NCI-H2227 (cell line): ENCODE results near the gene TAS2R60.
"Not testable (repeated sequence)": the region's sequence is repeated elsewhere in the genome, so short reads cannot be mapped to it uniquely, and the experiment has no call there.

Experiments
- DNase-seq: peaks from one replicate; lab custom pipeline; 2025; ENCODE audit not compliant: unreplicated experiment; lab: John Stamatoyannopoulos, UW

The TAS2R60 gene, protein sequence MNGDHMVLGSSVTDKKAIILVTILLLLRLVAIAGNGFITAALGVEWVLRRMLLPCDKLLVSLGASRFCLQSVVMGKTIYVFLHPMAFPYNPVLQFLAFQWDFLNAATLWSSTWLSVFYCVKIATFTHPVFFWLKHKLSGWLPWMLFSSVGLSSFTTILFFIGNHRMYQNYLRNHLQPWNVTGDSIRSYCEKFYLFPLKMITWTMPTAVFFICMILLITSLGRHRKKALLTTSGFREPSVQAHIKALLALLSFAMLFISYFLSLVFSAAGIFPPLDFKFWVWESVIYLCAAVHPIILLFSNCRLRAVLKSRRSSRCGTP

DNA sequence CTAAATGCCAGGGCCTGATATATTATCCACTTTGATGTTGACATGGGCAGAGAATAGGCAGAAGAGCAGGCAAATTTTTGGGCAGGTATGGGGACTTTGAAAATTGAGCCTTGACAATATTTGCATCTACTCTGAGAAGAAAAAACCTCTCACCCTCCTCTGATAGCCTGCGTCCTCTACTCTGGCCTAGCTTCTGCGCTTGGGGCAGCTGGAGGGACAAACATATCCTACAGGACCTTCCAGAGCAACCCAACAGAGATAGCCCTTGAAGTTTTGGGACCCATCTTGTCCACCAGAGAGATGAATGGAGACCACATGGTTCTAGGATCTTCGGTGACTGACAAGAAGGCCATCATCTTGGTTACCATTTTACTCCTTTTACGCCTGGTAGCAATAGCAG lies at the start of gene TAS2R60:
TSS of gene TAS2R60 (plus strand) at position 301 of the 400 bp plus-strand sequence. CDS start at position 301, 0 bp downstream.
- DNase-seq, result no peak

GRCh38 chr7:143394068-143394467 lies 49.2 kb upstream of the TAS2R60 start:
- no peak for DNase-seq

DNA sequence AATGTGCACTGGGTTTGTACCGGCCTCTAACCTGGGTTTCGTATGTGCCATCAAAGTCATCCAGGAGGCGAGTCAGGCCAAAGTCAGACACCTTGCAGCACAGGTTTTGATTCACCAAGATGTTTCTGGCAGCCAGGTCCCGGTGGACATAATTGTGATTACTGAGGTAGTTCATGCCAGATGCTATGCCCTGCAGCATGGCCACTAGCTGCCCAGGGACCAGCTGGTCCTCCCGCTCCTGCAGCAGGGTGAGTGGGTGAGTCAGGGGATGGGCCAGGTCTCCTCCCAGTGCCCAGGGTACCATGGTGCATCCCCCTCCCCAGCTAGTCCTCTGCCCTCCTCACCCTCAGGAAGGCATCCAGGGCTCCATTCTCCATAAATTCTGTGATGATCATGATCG lies 48.5 kb upstream of the TAS2R60 start:
- no peak for DNase-seq

DNA sequence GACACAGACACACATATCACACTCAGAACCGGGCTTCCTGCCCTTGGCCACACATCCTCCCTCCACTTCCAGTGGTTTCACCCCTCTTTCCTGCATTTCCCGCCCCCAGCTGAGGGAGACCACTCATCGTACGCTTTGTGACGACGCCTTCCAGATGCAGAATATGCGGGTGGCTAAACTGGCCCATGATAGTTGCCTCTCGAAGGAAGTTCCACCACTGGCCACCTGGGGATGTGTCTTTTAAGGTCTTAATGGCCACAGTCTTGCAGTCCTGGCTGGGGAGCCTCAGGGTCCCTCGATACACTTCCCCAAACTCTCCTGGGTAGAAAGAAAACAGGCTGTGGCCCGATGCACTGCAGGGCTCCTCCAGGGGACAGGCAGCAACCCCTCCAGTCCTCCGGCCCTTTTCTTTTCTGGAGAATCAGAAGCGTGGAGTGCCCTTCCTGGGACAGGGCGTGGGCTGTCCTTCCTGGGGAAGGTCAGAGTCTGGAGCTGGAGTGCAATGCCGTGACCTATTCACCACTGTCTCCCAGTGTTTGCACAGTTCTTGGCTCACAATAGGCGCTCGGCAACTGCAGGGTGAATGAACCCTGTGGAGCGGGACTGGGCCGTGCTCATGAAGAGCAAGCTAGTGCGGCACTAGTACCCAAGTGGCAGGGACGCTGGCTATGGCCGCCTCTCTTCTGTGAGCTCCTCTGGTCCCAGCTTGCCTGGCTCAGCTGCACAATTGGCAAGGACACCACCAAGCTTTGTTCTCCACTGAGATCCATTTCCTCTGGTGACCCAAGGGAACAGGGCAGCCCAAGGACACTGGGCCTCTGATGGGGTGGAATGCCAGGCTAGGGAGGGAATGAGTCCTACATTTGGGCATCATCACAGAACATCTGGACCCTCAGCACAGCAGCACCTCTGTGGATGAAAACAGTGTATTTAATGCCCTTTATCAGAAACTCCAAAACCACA lies 47.8 kb upstream of the TAS2R60 start:
- no peak for DNase-seq

DNA sequence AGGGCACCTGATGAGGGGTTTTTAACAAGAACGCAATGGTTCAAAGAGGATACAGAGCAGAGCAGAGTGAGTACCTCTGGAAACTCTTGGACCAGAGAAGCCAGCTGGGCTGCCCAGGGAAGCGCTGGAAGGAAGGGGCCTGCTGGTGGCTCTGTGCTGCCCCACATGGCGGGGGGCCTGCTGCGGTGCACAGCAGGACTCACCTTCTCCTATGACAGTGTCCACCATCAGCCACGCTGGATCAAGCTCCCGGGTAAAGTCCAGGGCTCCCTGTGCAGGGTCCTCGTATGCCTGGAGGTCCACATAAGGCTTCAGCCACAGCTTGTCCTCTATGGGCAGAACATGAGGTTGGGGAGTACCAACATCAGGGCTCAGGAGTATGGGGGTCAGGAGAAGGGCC lies 47.1 kb upstream of the TAS2R60 start:
- DNase-seq, result no peak

- DNase-seq, result no peak
These were observed 46.4 kb upstream of the TAS2R60 start for GRCh38 chr7:143396625-143397556.

DNA sequence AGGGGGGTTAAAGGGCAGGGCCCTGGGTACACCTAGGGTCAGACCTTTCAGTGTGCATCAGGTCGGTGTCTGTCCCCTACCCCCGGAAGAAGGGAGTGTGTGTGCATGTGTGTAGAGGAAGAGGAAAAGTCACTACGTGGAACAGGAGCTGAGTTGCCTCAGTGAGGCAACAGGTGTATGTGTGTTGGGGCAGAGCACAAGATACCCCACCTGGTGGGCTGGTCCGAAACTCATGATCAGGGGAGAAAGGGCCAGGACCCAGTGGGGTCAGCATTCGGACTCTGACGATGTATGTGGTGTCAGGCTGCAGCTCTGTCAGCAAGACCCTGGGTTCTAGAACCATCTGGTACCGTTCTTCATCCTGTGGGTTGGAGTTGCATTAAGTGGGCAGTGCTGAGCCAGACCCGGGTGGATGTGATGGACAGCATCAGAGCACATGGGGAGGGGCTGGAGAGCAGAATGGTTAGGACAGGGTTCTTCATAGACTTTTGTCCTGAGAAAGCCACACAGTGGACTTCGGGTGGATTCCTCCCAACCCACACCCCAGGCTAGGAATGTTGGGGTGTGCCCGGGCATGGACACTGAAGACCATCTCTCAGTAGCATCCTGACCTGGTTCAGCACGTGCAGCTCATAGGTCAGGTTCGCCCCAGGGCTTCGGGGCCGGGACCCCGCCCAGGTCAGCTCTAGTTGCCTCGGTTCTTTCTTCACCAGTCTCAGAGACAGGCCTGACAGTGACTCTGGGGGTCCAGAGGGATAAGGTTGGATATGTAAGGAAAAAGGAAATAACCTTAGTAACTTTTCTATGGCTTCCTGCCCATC lies 45.3 kb upstream of the TAS2R60 start:
- DNase-seq, result no peak

GRCh38 chr7:143398616-143399015 lies 44.6 kb upstream of the TAS2R60 start:
- DNase-seq, result no peak

- no peak for DNase-seq
These were observed 44.1 kb upstream of the TAS2R60 start for GRCh38 chr7:143399151-143399550.

DNA sequence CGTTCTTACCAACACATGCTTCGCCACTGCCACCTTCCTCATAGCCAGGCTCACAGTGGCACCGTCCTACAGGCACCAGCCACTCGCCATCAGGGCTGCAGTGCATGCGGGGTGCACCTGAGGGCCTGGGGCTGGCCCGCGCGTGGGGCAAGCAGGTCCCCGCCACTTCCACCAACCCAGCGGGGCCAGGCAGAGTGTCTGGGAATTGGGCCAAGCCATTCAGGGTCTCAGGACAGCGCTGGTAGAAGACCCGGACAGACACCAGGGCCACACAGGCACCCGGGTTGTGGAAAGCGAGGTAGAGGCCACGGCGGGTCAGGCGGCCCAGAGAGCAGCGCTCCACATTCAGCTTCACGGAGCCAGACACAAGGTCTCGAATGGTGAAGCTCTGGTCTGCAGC lies 43.6 kb upstream of the TAS2R60 start:
- DNase-seq, result no peak

GRCh38 chr7:143401265-143401664 lies 42.0 kb upstream of the TAS2R60 start:
- no peak for DNase-seq

DNA sequence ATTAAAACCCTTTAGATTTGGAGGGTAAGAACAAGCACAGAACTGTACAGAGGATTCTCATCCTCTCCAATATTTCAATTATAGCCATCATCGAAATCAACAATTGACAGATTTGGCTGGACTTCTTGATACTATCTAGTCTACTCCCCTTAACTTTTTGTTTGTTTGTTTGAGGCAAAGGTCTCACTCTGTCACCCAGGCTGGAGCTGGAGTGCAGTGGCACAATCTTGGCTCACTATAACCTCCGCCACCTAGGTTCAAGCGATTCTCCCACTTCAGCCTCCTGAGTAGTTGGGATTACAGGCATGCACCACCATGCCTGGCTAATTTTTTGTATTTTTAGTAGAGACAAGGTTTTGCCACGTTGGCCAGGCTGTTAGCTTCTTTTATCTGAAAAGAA lies 41.0 kb upstream of the TAS2R60 start:
- DNase-seq, result not testable (repeated sequence)

GRCh38 chr7:143405173-143406001 lies 37.9 kb upstream of the TAS2R60 start:
- DNase-seq, result peak; percentile 50

DNA sequence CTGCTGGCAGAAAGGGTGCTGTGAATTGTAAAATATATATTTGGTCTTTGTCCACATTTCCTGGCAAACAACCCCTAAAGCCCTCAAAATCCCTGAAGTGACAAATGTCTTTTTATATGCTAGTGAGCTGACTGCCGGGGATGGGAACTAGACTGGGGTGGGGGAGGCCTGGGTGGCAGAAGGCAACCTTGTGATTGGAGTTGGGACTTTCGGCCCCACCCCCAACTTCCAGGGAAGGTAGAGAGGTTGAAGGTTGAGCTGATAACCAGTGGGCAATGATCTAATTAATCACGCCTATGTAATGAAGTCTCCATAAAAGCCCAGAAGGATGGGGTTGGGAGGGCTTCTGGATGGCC lies 37.3 kb upstream of the TAS2R60 start:
- no peak for DNase-seq

DNA sequence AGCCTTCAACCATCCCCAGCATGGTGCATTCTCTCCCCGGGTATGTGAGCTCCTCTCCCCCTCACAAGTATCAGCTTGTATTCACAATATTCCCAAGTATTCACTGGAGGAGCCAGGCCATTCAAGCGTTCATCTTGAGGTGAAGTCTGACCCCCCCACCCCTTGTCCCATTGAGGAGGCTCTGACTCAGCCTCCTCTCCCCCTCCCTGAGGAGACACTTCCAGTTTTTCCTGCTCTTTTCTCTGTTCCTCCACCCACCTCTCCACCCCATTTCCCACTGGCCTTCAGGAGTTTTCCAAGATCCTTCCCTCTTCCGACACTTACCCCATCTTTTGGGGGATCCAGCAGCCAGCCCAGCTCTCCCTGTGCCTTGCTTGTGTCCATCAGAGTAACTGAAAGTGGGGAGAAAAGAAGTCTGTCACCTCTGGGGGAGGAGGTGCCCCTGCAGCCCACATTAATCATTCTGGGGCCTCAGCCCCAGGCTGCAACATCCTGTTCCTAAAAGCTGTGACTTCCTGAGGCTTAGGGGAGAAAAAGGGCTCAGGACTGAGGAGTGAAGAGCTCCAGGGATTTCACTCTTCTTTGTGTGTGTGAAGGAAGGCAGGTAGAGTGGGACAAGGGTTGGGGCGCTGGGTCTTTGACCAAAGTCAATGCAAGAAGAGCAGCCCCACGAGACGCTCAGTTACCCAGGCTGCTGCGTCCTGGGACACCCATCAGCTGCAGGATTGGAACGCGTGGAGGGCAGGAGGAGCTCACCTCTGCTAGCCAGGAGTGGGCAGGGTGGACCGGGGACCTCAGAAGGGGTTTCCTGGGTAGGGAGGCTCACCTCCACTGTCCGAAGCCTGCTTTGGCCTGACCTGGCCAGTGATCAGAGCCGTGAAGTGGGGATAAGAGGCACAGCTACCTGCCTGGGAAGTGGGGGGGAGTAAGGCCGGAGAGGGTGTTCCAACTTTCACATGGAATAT lies 35.7 kb upstream of the TAS2R60 start:
- DNase-seq, result no peak

- DNase-seq, result no peak
These were observed 35.0 kb upstream of the TAS2R60 start for GRCh38 chr7:143408252-143408685.

- no peak for DNase-seq
These were observed 34.3 kb upstream of the TAS2R60 start, which contains the start of gene EPHA1 for GRCh38 chr7:143408686-143409561. Gene EPHA1, minus strand, starts transcription at chr7:143408856. Its CDS starts 51 bp downstream, at chr7:143408805.
